GM12864 (cell line): ENCODE results near the gene MTUS2.

ENCODE experiments used
- DNase-seq: peaks from one replicate; pipeline ENCODE4 v3.0.0-alpha.2; 2011; ENCODE audit warnings: low read depth
- H3K4me3 ChIP-seq: 2 replicates; pipeline ENCODE4 v1.5.1; 2011; ENCODE audit warnings: mild to moderate bottlenecking, low read depth, low read length, control low read depth
- CTCF ChIP-seq: IDR thresholded peaks from 2 replicates; pipeline ENCODE4 v1.5.1; 2011; ENCODE audit warnings: low read depth, mild to moderate bottlenecking, moderate library complexity, low read length, control low read depth, inconsistent platforms; ENCODE audit errors: missing control alignments

MTUS2 gene

GRCh38 chr13:29483211-29483610, 663.1 kb downstream of the MTUS2 start:
- no peak for TF ChIP-seq CTCF
- no peak for DNase-seq
- H3K4me3 ChIP-seq, result no peak overlapping the region

- H3K4me3 ChIP-seq, result no peak overlapping the region
- DNase-seq, result no peak
- TF ChIP-seq CTCF, result no peak
These were observed 663.5 kb downstream of the MTUS2 start for GRCh38 chr13:29483623-29484022.

- TF ChIP-seq CTCF, result no peak
- no peak for DNase-seq
- H3K4me3 ChIP-seq, result no peak overlapping the region
These were observed 664.1 kb downstream of the MTUS2 start for GRCh38 chr13:29484236-29484635.

- H3K4me3 ChIP-seq, result no peak overlapping the region
- no peak for DNase-seq
- TF ChIP-seq CTCF, result no peak
These were observed 664.7 kb downstream of the MTUS2 start for GRCh38 chr13:29484796-29485195.

GRCh38 chr13:29486551-29486950, 666.4 kb downstream of the MTUS2 start:
- H3K4me3 ChIP-seq, result no peak overlapping the region
- no peak for TF ChIP-seq CTCF
- no peak for DNase-seq

GRCh38 chr13:29487466-29488454, 667.6 kb downstream of the MTUS2 start:
- DNase-seq, result no peak
- no peak overlapping the region for H3K4me3 ChIP-seq
- TF ChIP-seq CTCF, result no peak
